ENCODE measurements around the gene LMBRD2. TPM values are rescaled to one million over a fixed set of nuclear protein-coding genes. Genes with fewer than 3 reads are reported as not detected.

Gene LMBRD2
- total and polyA plus RNA-seq, 11 donors, result 2.6 to 18.2 (median 13.8) TPM

DNA sequence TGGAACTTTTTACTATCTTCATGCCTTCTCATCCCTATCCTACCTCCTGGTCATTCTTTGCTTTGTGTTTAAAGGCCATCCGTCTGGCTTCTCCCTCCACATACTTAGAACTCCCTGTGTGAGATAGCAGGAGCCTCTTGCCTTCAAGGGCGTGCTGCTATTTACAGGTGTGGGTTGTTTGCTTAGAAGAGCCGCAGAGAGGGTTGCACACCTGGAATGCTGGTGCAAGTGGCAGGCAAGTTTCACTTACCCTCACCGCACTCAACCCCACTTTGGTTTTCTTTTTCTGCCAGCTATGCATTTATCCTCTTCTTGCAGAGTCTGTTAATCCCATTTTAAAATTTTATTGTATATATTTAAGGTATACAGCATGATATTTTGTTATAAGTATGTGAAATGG lies 12.8 kb upstream of the LMBRD2 start:
- peaks cover 0 to 100% (median 89%) of the 10 kb centered on the region in 9 donors for H3K36me3 ChIP-seq
- no peak overlapping the region for H3K27ac ChIP-seq
- H3K4me3 ChIP-seq, result no peak overlapping the region
- intact Hi-C loops (cut with DNase I), result no loop called here
- no peak for ATAC-seq
- 91 to 96% (median 94%) methylated on average over 4 of the region's 4 CpGs for WGBS, 4 donors
- no peaks in the 10 kb centered on the region for H3K4me1 ChIP-seq
- no peaks in the 10 kb centered on the region for H3K27me3 ChIP-seq
- H3K9me3 ChIP-seq, result no peaks in the 10 kb centered on the region
- no peak for DNase-seq
- TF ChIP-seq, protein P1, sequence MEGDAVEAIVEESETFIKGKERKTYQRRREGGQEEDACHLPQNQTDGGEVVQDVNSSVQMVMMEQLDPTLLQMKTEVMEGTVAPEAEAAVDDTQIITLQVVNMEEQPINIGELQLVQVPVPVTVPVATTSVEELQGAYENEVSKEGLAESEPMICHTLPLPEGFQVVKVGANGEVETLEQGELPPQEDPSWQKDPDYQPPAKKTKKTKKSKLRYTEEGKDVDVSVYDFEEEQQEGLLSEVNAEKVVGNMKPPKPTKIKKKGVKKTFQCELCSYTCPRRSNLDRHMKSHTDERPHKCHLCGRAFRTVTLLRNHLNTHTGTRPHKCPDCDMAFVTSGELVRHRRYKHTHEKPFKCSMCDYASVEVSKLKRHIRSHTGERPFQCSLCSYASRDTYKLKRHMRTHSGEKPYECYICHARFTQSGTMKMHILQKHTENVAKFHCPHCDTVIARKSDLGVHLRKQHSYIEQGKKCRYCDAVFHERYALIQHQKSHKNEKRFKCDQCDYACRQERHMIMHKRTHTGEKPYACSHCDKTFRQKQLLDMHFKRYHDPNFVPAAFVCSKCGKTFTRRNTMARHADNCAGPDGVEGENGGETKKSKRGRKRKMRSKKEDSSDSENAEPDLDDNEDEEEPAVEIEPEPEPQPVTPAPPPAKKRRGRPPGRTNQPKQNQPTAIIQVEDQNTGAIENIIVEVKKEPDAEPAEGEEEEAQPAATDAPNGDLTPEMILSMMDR (IDR thresholded peaks at IDR 0.05), result no peak
- no peak for TF ChIP-seq POLR2A (IDR thresholded peaks at IDR 0.05)

DNA sequence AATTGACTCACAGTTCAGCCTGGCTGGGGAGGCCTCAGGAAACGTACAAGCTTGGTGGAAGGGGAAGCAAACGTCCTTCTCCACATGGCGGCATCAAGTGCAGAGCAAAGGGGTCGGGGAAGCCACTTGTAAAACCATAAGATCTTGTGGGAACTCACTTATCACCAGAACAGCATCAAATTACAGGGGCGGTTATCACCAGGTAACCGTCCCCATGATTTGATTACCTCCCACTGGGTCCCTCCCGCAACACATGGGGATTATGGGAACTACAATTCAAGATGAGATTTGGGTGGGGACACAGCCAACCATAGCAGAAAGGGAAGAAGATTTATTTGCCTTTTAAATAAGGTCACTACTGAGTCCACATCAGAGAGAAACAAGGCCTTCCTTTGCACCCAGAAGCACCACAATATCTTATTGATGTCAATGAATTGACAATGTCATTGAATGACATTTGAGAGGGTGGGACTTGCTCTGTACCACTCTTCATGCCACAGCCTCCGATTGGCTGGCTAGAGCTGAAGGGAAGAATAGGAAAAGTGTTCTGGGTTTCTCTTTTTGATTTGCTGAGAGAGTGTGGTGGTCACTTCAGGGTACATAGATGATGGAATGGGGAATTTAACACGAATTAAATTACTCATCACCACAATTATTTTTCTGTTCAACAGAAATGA lies 11.3 kb upstream of the LMBRD2 start:
- intact Hi-C loops (cut with DNase I), result no loop called here
- DNase-seq, result no peak
- Histone ChIP-seq H3K9me3 (no peaks in the 10 kb centered on the region), H3K36me3 (peaks cover 0 to 100% (median 81%) of the 10 kb centered on the region in 9 donors), H3K4me1 (peaks cover 0 to 9% (median 0%) of the 10 kb centered on the region in 12 donors), H3K27ac (no peak overlapping the region), H3K27me3 (no peaks in the 10 kb centered on the region), H3K4me3 (no peak overlapping the region)
- no peak for ATAC-seq
- 83 to 89% (median 86%) methylated on average over 9 of the region's 9 CpGs for WGBS, 4 donors
- no peak for TF ChIP-seq POLR2A (IDR thresholded peaks at IDR 0.05)
- TF ChIP-seq, protein P1 (IDR thresholded peaks at IDR 0.05), result no peak

DNA sequence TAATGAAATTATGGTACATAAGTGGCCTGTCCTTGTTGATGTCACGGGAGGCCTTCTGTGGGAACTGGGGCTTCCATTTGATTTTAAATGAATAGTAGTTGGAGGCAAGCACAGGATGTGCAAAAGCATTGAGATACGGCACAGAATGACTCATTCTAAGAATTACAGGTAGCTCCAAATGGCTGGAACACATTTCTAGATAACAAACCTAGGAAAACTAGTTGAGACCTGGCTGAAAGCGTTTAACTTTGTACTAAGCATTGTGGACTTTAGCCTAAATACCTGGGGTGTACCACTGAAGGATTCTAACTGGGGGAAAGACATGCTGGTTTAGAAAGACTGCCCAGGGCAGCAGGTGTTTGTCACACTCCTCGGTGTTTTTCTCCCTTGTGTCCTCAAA lies 9.7 kb upstream of the LMBRD2 start:
- no peak for TF ChIP-seq POLR2A (IDR thresholded peaks at IDR 0.05)
- Histone ChIP-seq H3K36me3 (peaks cover 0 to 96% (median 82%) of the 10 kb centered on the region in 9 donors), H3K9me3 (no peaks in the 10 kb centered on the region), H3K27ac (no peak overlapping the region), H3K4me3 (no peak overlapping the region), H3K4me1 (peaks cover 0 to 15% (median 3%) of the 10 kb centered on the region in 12 donors), H3K27me3 (no peaks in the 10 kb centered on the region)
- intact Hi-C loops (cut with DNase I), result no loop called here
- DNase-seq (no peak), ATAC-seq (no peak)
- WGBS, 4 donors, result 91 to 96% (median 95%) methylated on average over 4 of the region's 4 CpGs

DNA sequence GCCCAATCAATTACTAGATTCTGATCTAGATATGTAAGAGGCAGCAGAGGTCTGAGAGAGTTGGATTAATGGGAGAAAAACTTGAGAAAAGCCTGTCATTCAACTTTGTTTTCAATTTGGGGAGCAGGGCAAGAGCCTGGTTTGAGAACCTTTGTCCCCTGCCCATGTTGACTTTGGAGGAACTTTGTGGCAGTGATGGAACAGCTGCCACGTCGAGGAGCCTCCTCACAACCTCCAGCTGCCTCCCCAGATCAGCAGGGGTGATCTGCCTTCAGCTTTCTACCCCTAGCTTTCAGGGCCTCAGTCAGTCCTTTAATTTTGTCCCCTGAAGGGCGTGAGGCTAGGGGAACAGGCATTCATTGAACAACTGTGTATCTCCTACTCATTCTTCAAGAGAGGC lies 8.9 kb upstream of the LMBRD2 start:
- no peaks in the 10 kb centered on the region for H3K27me3 ChIP-seq
- peaks cover 0 to 95% (median 83%) of the 10 kb centered on the region in 9 donors for H3K36me3 ChIP-seq
- TF ChIP-seq, protein P1 (IDR thresholded peaks at IDR 0.05), result no peak
- TF ChIP-seq POLR2A (IDR thresholded peaks at IDR 0.05), result no peak
- WGBS, 4 donors, result 92 to 100% (median 96%) methylated on average over 3 of the region's 3 CpGs
- H3K9me3 ChIP-seq, result no peaks in the 10 kb centered on the region
- intact Hi-C loops (cut with DNase I), result no loop called here
- no peak for ATAC-seq
- no peak overlapping the region for H3K4me3 ChIP-seq
- H3K27ac ChIP-seq, result no peak overlapping the region
- H3K4me1 ChIP-seq, result peaks cover 0 to 20% (median 3%) of the 10 kb centered on the region in 12 donors
- DNase-seq, result no peak
